ENCODE results near the gene RGS6. TPM values are rescaled to one million over a fixed set of nuclear protein-coding genes. Genes with fewer than 3 reads are reported as not detected.

The RGS6 gene
- total RNA-seq, 2 experiments from 2014 or later = 1.5 to 3.1 TPM

DNA sequence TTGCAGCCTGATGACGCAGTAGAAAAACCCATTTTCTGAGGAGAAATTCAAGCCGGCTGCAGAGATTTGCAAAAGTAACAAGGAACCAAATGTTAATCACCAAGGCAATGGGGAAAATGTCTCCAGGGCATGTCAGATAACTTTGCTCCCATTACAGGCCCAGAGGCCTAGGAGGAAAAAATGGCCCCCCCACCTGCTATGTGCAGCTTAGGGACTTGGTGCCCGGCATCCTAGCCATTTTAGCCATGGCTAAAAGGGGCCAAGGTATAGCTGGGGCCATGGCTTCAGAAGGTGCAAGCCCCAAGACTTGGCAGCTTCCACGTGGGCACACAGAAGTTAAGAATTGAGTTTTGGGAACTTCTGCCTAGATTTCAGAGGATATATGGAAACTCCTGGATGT lies 351.9 kb downstream of the RGS6 start:
- no peaks in the 10 kb centered on the region for H3K36me3 Mint-ChIP-seq
- ATAC-seq (no peak), DNase-seq (no peak)
- peaks cover 10% of the 10 kb centered on the region for H3K27me3 Mint-ChIP-seq
- H3K9me3 Mint-ChIP-seq (ENCODE audit: low read depth) = peaks cover 13% of the 10 kb centered on the region
- no peaks in the 10 kb centered on the region for H3K4me1 Mint-ChIP-seq
- CTCF ChIA-PET = no interaction called here
- H3K27ac Mint-ChIP-seq = no peak overlapping the region
- H3K4me3 Mint-ChIP-seq = no peak overlapping the region

DNA sequence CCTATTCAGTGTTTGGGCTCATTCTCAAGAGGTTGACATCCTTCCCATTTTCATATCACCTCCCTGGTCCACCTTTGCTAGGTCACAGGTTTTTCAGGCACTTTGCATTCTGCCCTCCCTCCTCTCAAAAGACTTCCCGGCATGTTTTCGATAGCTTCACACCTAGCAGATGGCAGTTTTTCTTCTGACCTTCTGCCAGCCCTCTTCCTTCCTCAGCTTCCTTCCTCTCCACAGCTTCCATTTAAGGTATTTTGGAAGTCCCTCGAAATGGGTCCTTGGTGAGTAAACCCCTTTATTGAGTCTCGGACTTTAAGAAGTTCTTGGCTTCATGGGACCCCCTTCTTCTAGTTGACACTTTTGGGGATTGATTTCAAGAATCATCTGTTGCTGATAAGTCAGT lies 358.0 kb downstream of the RGS6 start:
- Mint-ChIP-seq H3K4me1 (no peaks in the 10 kb centered on the region), H3K9me3 (ENCODE audit: low read depth) (peaks cover 6% of the 10 kb centered on the region), H3K27me3 (peaks cover 34% of the 10 kb centered on the region), H3K36me3 (no peaks in the 10 kb centered on the region), H3K27ac (no peak overlapping the region), H3K4me3 (no peak overlapping the region)
- ATAC-seq = no peak
- CTCF ChIA-PET = no interaction called here
- no peak for DNase-seq

DNA sequence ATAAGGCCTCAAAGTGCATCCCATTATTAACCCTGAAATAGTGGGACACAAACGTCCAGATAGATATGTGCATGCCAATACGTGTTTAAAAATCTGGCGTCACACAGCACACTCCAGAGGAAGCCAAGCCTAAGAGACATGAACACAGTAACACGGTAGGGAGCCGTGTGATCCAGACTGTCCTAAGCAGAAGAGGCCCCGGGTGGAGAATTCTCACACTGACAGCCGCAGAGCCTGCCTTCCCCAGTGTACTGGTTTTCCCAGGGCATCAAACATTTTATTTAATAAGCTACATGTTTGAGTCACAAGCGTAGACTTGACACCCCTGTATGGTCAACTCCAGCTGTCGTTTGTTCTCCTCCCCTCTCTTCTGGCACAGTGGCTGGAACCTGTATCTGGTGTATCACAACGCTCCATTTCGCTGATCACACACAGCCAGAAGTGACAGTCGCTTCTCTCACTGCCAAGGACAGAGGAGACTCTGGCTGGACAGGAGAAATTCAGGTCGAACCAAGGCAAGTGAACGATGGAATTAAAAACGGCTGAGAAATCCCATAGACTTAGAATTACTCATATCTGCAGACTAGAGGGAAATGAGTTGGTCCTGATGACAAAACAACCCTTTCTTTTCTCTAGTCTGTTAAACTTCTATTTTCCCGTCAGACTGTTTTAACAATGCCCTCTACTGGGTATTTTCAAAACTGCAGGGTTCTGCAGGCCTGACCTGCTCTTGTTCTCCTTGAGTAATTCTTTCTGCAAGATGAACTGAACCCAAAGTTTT lies 359.9 kb downstream of the RGS6 start:
- DNase-seq (no peak), ATAC-seq (no peak)
- H3K4me3 Mint-ChIP-seq = no peak overlapping the region
- no peaks in the 10 kb centered on the region for H3K9me3 Mint-ChIP-seq (ENCODE audit: low read depth)
- CTCF ChIA-PET = interaction anchor here (0.6 to 1.2 kb wide), 2 partner anchors 128 to 258 kb away, joined by 3 read pairs; no protein-coding TSS in a partner anchor
- H3K4me1 Mint-ChIP-seq = no peaks in the 10 kb centered on the region
- no peaks in the 10 kb centered on the region for H3K36me3 Mint-ChIP-seq
- peaks cover 38% of the 10 kb centered on the region for H3K27me3 Mint-ChIP-seq
- H3K27ac Mint-ChIP-seq = no peak overlapping the region

DNA sequence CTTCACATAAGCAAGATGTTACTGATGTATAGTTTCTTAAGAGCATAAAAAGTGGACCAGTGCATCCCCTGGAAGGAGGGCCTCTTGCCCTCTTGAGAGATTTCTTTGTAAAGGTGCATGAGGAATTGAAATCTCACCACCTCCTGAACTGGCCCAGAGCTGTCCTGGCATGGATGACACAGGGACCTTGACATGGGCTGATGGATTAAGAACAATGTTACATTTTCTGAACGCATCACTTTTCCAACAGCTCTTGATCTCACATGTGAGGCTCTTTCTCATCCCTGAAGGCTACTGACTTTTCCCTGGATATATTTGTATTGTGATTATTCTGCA lies 360.4 kb downstream of the RGS6 start:
- CTCF ChIA-PET = interaction anchor here (0.6 kb wide), 1 partner anchor 258 kb away, joined by 3 read pairs; no protein-coding TSS in a partner anchor
- DNase-seq = no peak
- Mint-ChIP-seq H3K9me3 (ENCODE audit: low read depth) (no peaks in the 10 kb centered on the region), H3K4me1 (no peaks in the 10 kb centered on the region), H3K27me3 (peaks cover 37% of the 10 kb centered on the region), H3K36me3 (no peaks in the 10 kb centered on the region), H3K27ac (no peak overlapping the region), H3K4me3 (no peak overlapping the region)
- no peak for ATAC-seq

DNA sequence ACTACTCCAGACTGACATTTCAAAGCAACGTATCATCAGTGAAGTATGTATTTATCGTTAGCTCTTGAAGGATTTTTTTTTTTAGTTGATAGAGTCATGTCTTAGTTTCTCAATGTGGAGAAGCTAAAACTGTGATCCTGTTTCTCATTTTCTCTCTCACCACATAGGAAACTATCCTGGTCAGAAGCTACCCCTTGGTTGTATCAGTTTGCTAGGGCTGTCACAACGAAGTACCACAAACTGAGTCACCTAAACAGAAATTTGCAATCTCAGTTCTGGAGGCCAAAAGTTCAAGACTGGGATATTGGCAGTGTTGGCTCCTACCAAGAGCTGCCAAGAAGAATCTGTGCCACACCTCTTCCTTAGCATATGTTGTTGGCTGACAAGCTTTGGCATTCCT lies 369.1 kb downstream of the RGS6 start:
- peaks cover 60% of the 10 kb centered on the region for H3K27me3 Mint-ChIP-seq
- no peaks in the 10 kb centered on the region for H3K36me3 Mint-ChIP-seq
- H3K4me1 Mint-ChIP-seq = peaks cover 11% of the 10 kb centered on the region
- H3K9me3 Mint-ChIP-seq (ENCODE audit: low read depth) = peaks cover 7% of the 10 kb centered on the region
- no peak overlapping the region for H3K27ac Mint-ChIP-seq
- no peak for ATAC-seq
- DNase-seq = no peak
- CTCF ChIA-PET = no interaction called here
- no peak overlapping the region for H3K4me3 Mint-ChIP-seq

DNA sequence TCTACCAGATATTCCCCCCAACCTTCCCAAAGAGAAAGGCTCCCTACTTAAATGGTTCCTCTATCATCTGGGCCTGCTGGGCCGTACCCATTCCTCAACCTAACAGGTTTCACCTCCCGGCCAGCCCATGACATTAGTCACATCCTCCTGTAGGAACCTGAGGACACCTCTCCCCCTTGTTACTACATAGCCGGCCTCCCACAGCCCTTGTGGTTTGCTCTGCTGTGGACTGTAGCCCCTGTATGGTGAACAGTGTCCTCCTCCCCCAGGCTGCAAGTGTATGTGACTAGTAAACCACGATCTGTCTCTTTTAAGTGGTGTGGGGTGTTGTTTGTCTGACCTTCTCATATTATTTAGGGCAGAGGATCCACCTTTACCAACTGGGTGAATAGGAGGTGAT lies 371.7 kb downstream of the RGS6 start:
- Mint-ChIP-seq H3K9me3 (ENCODE audit: low read depth) (peaks cover 10% of the 10 kb centered on the region), H3K36me3 (no peaks in the 10 kb centered on the region), H3K4me1 (peaks cover 11% of the 10 kb centered on the region), H3K4me3 (no peak overlapping the region), H3K27me3 (peaks cover 70% of the 10 kb centered on the region), H3K27ac (no peak overlapping the region)
- CTCF ChIA-PET = no interaction called here
- ATAC-seq (no peak), DNase-seq (no peak)

DNA sequence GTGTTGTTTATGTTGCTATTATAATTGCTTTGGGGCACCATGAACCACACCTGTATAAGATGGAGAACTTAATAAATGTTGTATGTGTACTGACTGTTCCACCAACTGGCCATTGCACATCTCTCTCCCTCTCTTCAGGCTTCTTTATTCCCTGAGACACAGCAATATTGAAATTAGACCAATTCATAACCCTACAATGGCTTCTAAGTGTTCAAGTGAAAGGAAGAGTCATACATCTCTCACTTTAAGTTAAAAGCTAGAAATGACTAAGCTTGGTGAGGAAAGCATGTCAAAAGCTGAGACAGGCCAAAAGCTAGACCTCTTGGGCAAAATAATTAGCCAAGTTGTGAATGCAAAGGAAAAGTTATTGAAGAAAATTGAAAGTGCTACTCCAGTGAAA lies 373.3 kb downstream of the RGS6 start:
- Mint-ChIP-seq H3K27ac (no peak overlapping the region), H3K4me3 (no peak overlapping the region), H3K27me3 (peaks cover 68% of the 10 kb centered on the region), H3K36me3 (no peaks in the 10 kb centered on the region), H3K9me3 (ENCODE audit: low read depth) (peaks cover 10% of the 10 kb centered on the region), H3K4me1 (peaks cover 11% of the 10 kb centered on the region)
- CTCF ChIA-PET = no interaction called here
- ATAC-seq = no peak
- no peak for DNase-seq

DNA sequence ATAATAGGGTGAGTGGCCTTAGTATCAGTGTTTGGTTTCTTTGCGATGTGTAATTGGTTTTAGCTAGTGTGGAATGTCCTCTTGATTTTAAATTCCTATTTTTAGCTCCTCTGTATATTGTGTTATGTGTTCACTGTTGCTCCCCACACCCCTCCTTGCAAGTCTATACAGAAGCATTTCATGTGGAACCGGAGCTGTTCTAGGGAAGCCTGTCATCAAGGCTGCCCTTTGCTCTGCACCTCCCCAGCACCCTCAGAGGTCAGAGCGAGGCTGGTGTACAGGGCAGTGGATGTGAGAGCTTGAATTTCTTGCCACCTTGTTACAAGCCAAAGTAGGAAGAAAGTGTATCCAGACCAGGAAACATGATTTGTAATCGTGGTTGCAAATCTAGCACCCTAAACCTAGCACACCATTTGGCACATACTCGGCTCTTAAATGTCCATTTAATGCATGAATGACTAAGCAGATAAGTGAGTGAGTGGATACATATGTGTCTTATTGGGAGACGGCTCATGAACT lies 376.8 kb downstream of the RGS6 start:
- CTCF ChIA-PET = no interaction called here
- Mint-ChIP-seq H3K27me3 (peaks cover 48% of the 10 kb centered on the region), H3K9me3 (ENCODE audit: low read depth) (peaks cover 7% of the 10 kb centered on the region), H3K4me3 (no peak overlapping the region), H3K4me1 (peaks cover 11% of the 10 kb centered on the region), H3K36me3 (no peaks in the 10 kb centered on the region), H3K27ac (no peak overlapping the region)
- DNase-seq (no peak), ATAC-seq (no peak)

DNA sequence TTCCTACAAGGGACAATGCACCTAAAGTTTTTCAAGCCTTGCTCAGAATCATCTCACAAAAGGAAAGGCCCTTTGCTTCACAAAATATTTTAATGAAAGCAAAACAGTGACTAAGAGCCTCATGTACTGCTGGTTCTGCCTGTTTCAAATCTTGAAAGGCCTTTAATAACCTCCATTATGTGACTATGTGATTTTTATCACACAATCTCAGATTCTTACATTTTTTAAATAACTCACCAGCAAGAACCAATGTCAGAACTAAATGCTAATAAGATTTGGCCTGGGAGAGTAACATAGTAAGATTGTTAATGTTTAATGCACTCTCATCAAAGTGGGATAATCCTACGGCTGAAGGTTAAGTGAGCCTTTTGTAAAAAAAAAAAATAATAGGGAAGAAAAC lies 378.9 kb downstream of the RGS6 start:
- Mint-ChIP-seq H3K4me1 (no peaks in the 10 kb centered on the region), H3K36me3 (no peaks in the 10 kb centered on the region), H3K27me3 (peaks cover 49% of the 10 kb centered on the region), H3K4me3 (no peak overlapping the region), H3K9me3 (ENCODE audit: low read depth) (peaks cover 3% of the 10 kb centered on the region), H3K27ac (no peak overlapping the region)
- ATAC-seq (no peak), DNase-seq (no peak)
- CTCF ChIA-PET = no interaction called here

DNA sequence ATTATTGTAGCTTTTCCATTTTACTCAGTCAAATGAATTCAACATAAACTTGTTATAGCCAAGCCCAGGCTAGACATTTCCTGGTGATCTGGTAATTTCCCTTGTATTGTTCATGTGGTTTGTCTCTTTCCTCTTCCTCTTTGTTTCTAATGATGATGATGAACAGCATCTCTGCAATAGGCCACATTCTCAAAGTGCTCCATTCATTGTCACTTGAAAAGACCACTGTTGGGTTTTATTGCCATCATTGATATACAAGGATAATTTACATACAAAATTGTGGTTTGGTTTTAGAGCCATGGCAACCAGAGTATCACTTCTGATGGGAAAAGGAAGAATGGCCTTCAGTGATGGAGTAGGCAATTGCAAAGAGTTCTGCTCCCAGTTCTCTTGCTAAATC lies 379.3 kb downstream of the RGS6 start:
- no peak overlapping the region for H3K4me3 Mint-ChIP-seq
- no peaks in the 10 kb centered on the region for H3K36me3 Mint-ChIP-seq
- CTCF ChIA-PET = interaction anchor here (0.7 kb wide), 1 partner anchor 96 kb away, joined by 3 read pairs; no protein-coding TSS in a partner anchor

DNA sequence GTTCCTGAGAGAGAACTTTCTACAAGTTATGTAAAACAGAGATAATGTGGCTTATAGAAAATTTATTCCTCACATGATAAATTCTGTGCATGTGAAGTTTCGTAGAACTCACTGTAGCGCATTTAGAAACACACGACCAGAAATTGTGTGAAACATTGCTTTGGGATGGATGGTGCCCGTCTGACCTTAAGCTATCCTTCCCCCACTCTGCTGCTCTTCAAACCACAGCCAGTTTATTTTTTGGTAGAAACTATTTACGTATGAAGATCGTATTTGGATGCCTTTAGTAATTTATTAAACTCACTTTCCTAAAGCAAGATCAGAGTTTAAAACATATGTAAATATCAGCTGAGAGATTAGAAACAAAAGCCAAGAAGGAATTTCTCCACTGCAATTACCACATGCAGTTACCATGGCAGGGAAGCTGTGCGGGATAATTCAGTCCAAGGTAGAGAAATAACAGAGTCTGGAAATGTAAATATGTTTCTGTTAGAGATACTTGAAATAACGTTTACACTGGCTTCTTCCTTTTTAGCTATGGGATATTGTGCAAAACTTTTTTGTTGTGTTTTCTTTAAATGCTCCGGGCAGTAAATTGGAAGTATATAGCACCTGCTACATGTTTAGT lies 382.7 kb downstream of the RGS6 start:
- H3K9me3 Mint-ChIP-seq (ENCODE audit: low read depth) = peaks cover 3% of the 10 kb centered on the region
- ATAC-seq = no peak
- no peak for DNase-seq
- peaks cover 9% of the 10 kb centered on the region for H3K4me1 Mint-ChIP-seq
- no peak overlapping the region for H3K4me3 Mint-ChIP-seq
- H3K36me3 Mint-ChIP-seq = peaks cover 6% of the 10 kb centered on the region
- CTCF ChIA-PET = no interaction called here
- H3K27ac Mint-ChIP-seq = no peak overlapping the region
- peaks cover 38% of the 10 kb centered on the region for H3K27me3 Mint-ChIP-seq

More for the DNA sequence above, 379.3 kb downstream of the RGS6 start:
- H3K27ac Mint-ChIP-seq = no peak overlapping the region
- H3K4me1 Mint-ChIP-seq = no peaks in the 10 kb centered on the region
- peaks cover under 1% of the 10 kb centered on the region for H3K9me3 Mint-ChIP-seq (ENCODE audit: low read depth)
- peaks cover 46% of the 10 kb centered on the region for H3K27me3 Mint-ChIP-seq
- ATAC-seq (no peak), DNase-seq (no peak)

DNA sequence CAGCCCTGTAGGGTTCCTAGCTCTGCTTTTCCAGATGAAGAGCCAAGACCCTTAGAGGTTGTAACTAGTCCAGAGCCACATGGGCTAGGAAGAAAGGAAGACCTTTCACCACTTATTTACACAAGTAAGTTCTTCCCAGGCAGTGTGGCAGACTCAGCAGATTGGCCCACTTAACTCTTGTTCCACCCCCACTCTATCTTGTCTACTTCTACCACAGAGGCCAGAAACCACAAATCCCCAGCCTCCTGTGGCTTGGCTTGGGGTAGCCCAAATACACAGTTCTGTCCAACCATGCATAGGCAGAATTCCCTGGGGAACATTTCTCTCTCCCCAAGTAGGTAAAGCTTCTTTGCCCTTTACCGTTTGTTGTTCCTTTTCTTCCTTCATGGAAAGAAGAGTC lies 383.5 kb downstream of the RGS6 start:
- peaks cover 30% of the 10 kb centered on the region for H3K27me3 Mint-ChIP-seq

DNA sequence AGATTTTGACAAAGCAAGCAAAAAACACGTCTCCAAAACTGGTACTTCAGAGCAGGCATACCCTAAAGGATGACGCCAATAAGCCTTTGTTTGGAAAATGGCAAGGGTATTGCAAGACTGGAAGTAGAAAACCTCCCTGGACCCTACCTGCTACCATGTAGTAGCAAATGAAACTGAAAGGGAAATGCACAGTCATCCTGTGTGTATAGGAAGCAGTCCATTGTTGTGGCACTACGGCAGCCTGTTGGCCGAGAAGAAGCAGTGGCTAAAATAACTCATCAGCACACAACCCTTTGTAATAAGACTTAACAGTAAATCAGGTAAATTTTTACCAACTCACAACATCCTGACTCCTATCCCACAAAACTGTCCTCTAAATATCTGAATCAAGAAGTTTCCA lies 386.4 kb downstream of the RGS6 start:
- H3K27ac Mint-ChIP-seq = no peak overlapping the region
- H3K36me3 Mint-ChIP-seq = peaks cover 6% of the 10 kb centered on the region
- peak overlapping the region; percentile 27 for H3K4me3 Mint-ChIP-seq
- peaks cover 35% of the 10 kb centered on the region for H3K27me3 Mint-ChIP-seq
- CTCF ChIA-PET = interaction anchor here (1.2 kb wide), 1 partner anchor 102 kb away, joined by 3 read pairs; no protein-coding TSS in a partner anchor
- peaks cover 3% of the 10 kb centered on the region for H3K9me3 Mint-ChIP-seq (ENCODE audit: low read depth)
- peaks cover 9% of the 10 kb centered on the region for H3K4me1 Mint-ChIP-seq
- ATAC-seq = peak; percentile 82
- DNase-seq = peak; percentile 47

More for the DNA sequence above, 383.5 kb downstream of the RGS6 start:
- CTCF ChIA-PET = no interaction called here
- peaks cover 9% of the 10 kb centered on the region for H3K4me1 Mint-ChIP-seq
- peaks cover 3% of the 10 kb centered on the region for H3K9me3 Mint-ChIP-seq (ENCODE audit: low read depth)
- H3K27ac Mint-ChIP-seq = no peak overlapping the region
- DNase-seq (no peak), ATAC-seq (no peak)
- peaks cover 6% of the 10 kb centered on the region for H3K36me3 Mint-ChIP-seq
- H3K4me3 Mint-ChIP-seq = no peak overlapping the region

DNA sequence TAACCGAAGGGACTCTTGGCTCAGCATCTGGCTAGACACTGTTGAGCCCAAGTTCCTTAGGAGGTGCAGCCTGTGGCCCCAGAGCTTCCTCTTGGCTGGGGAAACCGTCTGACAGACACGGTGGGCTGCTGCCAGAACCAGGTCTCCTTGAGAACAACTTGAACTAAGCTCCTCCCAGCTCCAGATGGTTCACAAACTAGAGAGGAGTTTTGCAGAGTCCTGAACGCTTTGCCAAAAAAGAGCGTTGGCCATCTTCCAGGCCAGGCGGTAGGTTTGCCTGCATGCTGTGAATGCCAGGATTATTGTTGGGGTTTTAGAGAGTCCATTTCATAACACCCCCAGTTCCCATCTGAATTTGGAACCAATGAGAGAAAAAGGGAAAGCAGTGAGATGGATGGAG lies 399.8 kb downstream of the RGS6 start:
- Mint-ChIP-seq H3K27me3 (peaks cover 35% of the 10 kb centered on the region), H3K36me3 (no peaks in the 10 kb centered on the region), H3K9me3 (ENCODE audit: low read depth) (no peaks in the 10 kb centered on the region), H3K4me1 (no peaks in the 10 kb centered on the region), H3K27ac (no peak overlapping the region), H3K4me3 (no peak overlapping the region)
- CTCF ChIA-PET = no interaction called here
- ATAC-seq = no peak
- DNase-seq = no peak
